KMS-11 (cell line): ENCODE results near the gene TBL1X.

ENCODE experiments used
- H2AFZ ChIP-seq: fragments of 200-600 bp; sonication (generic); 2 replicates; pipeline ENCODE4 v1.6.1; 2016; ENCODE audit warnings: antibody characterized with exemption, mixed run types, low read depth
- H3K27ac ChIP-seq: fragments of 200-600 bp; sonication (generic); 2 replicates; pipeline ENCODE4 v1.6.1; 2016; ENCODE audit warnings: mild to moderate bottlenecking, mixed run types
- H3K27me3 ChIP-seq: fragments of 200-600 bp; sonication (generic); 2 replicates; pipeline ENCODE4 v1.6.1; 2017; ENCODE audit warnings: mild to moderate bottlenecking, low read depth, mixed run types, moderate library complexity; ENCODE audit not compliant: insufficient read depth
- H3K36me3 ChIP-seq: fragments of 200-600 bp; sonication (generic); 2 replicates; pipeline ENCODE4 v1.6.1; 2017; ENCODE audit warnings: mild to moderate bottlenecking, mixed run types; ENCODE audit not compliant: insufficient read depth
- H3K4me1 ChIP-seq: fragments of 200-600 bp; sonication (generic); 2 replicates; pipeline ENCODE4 v1.6.1; 2016; ENCODE audit warnings: mild to moderate bottlenecking, low read depth, mixed run types; ENCODE audit not compliant: poor library complexity, severe bottlenecking
- H3K4me2 ChIP-seq: fragments of 200-600 bp; sonication (generic); 2 replicates; pipeline ENCODE4 v1.7.0; 2016; ENCODE audit warnings: mild to moderate bottlenecking, mixed run types
- H3K4me3 ChIP-seq: fragments of 200-600 bp; sonication (generic); IDR thresholded peaks from 2 replicates; pipeline ENCODE4 v1.6.1; 2017; ENCODE audit warnings: low read depth, low read length, mixed read lengths; ENCODE audit not compliant: insufficient read depth
- H3K79me2 ChIP-seq: fragments of 200-600 bp; sonication (generic); 2 replicates; pipeline ENCODE4 v1.6.1; 2016; ENCODE audit warnings: low read depth, mixed run types; ENCODE audit not compliant: insufficient read depth
- H3K9ac ChIP-seq: fragments of 200-600 bp; sonication (generic); 2 replicates; pipeline ENCODE4 v1.6.1; 2016; ENCODE audit warnings: mild to moderate bottlenecking, mixed run types
- H4K20me1 ChIP-seq: fragments of 200-600 bp; sonication (generic); 2 replicates; pipeline ENCODE4 v1.6.1; 2016; ENCODE audit warnings: mild to moderate bottlenecking, mixed run types; ENCODE audit not compliant: insufficient read depth
- CTCF ChIP-seq: fragments of 200-600 bp; sonication (generic); conservative IDR thresholded peaks from 2 replicates; pipeline ENCODE4 v1.6.1; 2017; ENCODE audit warnings: low read depth, mild to moderate bottlenecking, antibody characterized with exemption, low read length, moderate library complexity, mixed read lengths

Gene TBL1X

GRCh38 chrX:9677098-9677739 is 212.4 kb downstream of the TBL1X start:
- Histone ChIP-seq H3K4me3 (no peak overlapping the region), H2AFZ (no peak overlapping the region), H4K20me1 (no peaks in the 10 kb centered on the region), H3K4me1 (peaks cover 26% of the 10 kb centered on the region), H3K27ac (peak overlapping the region; percentile 84), H3K79me2 (no peaks in the 10 kb centered on the region), H3K4me2 (peak overlapping the region; percentile 60), H3K27me3 (no peaks in the 10 kb centered on the region), H3K9ac (no peak overlapping the region; the same call in 1 of the 2 replicates), H3K36me3 (no peaks in the 10 kb centered on the region)
- no peak for TF ChIP-seq CTCF

GRCh38 chrX:9678215-9678965 is 213.5 kb downstream of the TBL1X start:
- TF ChIP-seq CTCF = no peak
- Histone ChIP-seq H3K9ac (no peak overlapping the region), H3K4me2 (peak overlapping the region; percentile 60)

GRCh38 chrX:9681011-9681410 is 216.2 kb downstream of the TBL1X start:
- H3K4me1 ChIP-seq = peaks cover 26% of the 10 kb centered on the region
- no peak overlapping the region for H3K9ac ChIP-seq
- H3K36me3 ChIP-seq = no peaks in the 10 kb centered on the region
- H3K4me2 ChIP-seq = no peak overlapping the region
- H3K79me2 ChIP-seq = no peaks in the 10 kb centered on the region
- H2AFZ ChIP-seq = no peak overlapping the region
- TF ChIP-seq CTCF = no peak
- no peaks in the 10 kb centered on the region for H3K27me3 ChIP-seq
- H4K20me1 ChIP-seq = no peaks in the 10 kb centered on the region
- H3K4me3 ChIP-seq = no peak overlapping the region
- no peak overlapping the region for H3K27ac ChIP-seq

More at GRCh38 chrX:9678215-9678965, 213.5 kb downstream of the TBL1X start:
- Histone ChIP-seq H2AFZ (no peak overlapping the region), H3K27ac (peak overlapping the region; percentile 84; the same call in 1 of the 2 replicates), H3K36me3 (no peaks in the 10 kb centered on the region), H3K27me3 (no peaks in the 10 kb centered on the region), H3K4me1 (peaks cover 26% of the 10 kb centered on the region), H3K79me2 (no peaks in the 10 kb centered on the region), H3K4me3 (no peak overlapping the region), H4K20me1 (no peaks in the 10 kb centered on the region)

- Histone ChIP-seq H3K27ac (no peak overlapping the region), H3K4me3 (no peak overlapping the region), H3K9ac (no peak overlapping the region), H3K4me1 (peaks cover 24% of the 10 kb centered on the region), H3K36me3 (no peaks in the 10 kb centered on the region), H3K27me3 (no peaks in the 10 kb centered on the region), H2AFZ (no peak overlapping the region), H3K79me2 (no peaks in the 10 kb centered on the region), H4K20me1 (no peaks in the 10 kb centered on the region), H3K4me2 (no peak overlapping the region)
- TF ChIP-seq CTCF = no peak
These were observed 216.6 kb downstream of the TBL1X start for GRCh38 chrX:9681422-9681821.
